Parietal lobe (tissue), 1 donor: Measurements from ENCODE around the gene PHF2. TPM values are rescaled to one million over a fixed set of nuclear protein-coding genes. Genes with fewer than 3 reads are reported as not detected.

Experiments used
- total RNA-seq: library from RNA; depleted of rRNA; stranded (reverse); fragments of >200 nt; gene quantifications from one replicate; pipeline ENCODE4 v1.2.3, GENCODE V29; 2014

PHF2 gene
- 39.8 TPM for total RNA-seq

GRCh38 chr9:93576258-93577077 is at the start of gene PHF2:
PHF2 (plus strand) TSS chr9:93576584; CDS start chr9:93576774, 190 bp downstream.

Other genes starting within 250 kb of the PHF2 start
- 81.1 TPM for gene FAM120A, start 124.9 kb upstream of the PHF2 start, total RNA-seq
- 36.6 TPM for gene FAM120AOS, start 123.0 kb upstream of the PHF2 start, total RNA-seq